ENCODE measurements around the gene OSBPL2. TPM values are rescaled to one million over a fixed set of nuclear protein-coding genes. Genes with fewer than 3 reads are reported as not detected.

The OSBPL2 gene
- total and polyA plus RNA-seq, 2 experiments from 2014 or later: 16.6 to 31.2 TPM

GRCh38 chr20:62281161-62281933, 43.0 kb downstream of the OSBPL2 start:
- H3K36me3 Mint-ChIP-seq (ENCODE audit: low read depth): peaks cover 41% of the 10 kb centered on the region
- H3K27ac Mint-ChIP-seq: no peak overlapping the region
- Histone ChIP-seq H3F3A (replicated peaks; ENCODE audit: low read depth) (0 out of 2 replicates have a peak, but pooled peaks cover 3% of the 10 kb centered on the region), H4K20me1 (replicated peaks; ENCODE audit: insufficient read depth) (no peaks in the 10 kb centered on the region), H3K9me2 (ENCODE audit: insufficient read depth) (no peaks in the 10 kb centered on the region), H3K4me1 (ENCODE audit: insufficient read depth) (no peaks in the 10 kb centered on the region), H3K4me3 (no peak overlapping the region), H3K36me3 (ENCODE audit: insufficient read depth) (peaks cover 16% of the 10 kb centered on the region; the same call in 1 of the 2 replicates), H3K27me3 (ENCODE audit: insufficient read depth) (no peaks in the 10 kb centered on the region), H3K4me2 (no peak overlapping the region), H2AFZ (no peak overlapping the region), H3K27ac (ENCODE audit: low read depth) (no peak overlapping the region), H3K79me2 (replicated peaks; ENCODE audit: insufficient read depth) (no peaks in the 10 kb centered on the region)
- DNase-seq (ENCODE audit: low spot score) (no peak), ATAC-seq (no peak)
- TF ChIP-seq EZH2phosphoT487 (IDR thresholded peaks at IDR 0.05; ENCODE audit: unreplicated experiment) (no peak), ZNF331 (CRISPR knock-in tag; IDR thresholded peaks at IDR 0.05; ENCODE audit: low read depth) (no peak), ZNF114 (CRISPR knock-in tag; IDR thresholded peaks at IDR 0.05) (no peak), JUNB (IDR thresholded peaks at IDR 0.05; ENCODE audit: unreplicated experiment) (no peak), NANOG (IDR thresholded peaks at IDR 0.05; ENCODE audit: borderline replicate concordance) (no peak), CTCF (conservative IDR thresholded peaks at IDR 0.05; ENCODE audit: low read depth in 2 of 2) (no peak)
- H3K4me3 Mint-ChIP-seq: no peak overlapping the region
- H3K4me1 Mint-ChIP-seq: no peaks in the 10 kb centered on the region; the same call in 2 of the 3 replicates
- no peaks in the 10 kb centered on the region for H3K27me3 Mint-ChIP-seq (ENCODE audit: insufficient read depth, low read depth, poor library complexity)
- H3K9me3 Mint-ChIP-seq: no peaks in the 10 kb centered on the region

GRCh38 chr20:62282103-62282502, 43.8 kb downstream of the OSBPL2 start:
- H3K9me3 Mint-ChIP-seq: no peaks in the 10 kb centered on the region
- H3K4me3 ChIP-seq: no peak overlapping the region
- H3K79me2 ChIP-seq (replicated peaks; ENCODE audit: insufficient read depth): no peaks in the 10 kb centered on the region
- H4K20me1 ChIP-seq (replicated peaks; ENCODE audit: insufficient read depth): no peaks in the 10 kb centered on the region
- peaks cover 16% of the 10 kb centered on the region; the same call in 1 of the 2 replicates for H3K36me3 ChIP-seq (ENCODE audit: insufficient read depth)
- H3K36me3 Mint-ChIP-seq (ENCODE audit: low read depth): peaks cover 41% of the 10 kb centered on the region
- no peak overlapping the region for H2AFZ ChIP-seq
- H3F3A ChIP-seq (replicated peaks; ENCODE audit: low read depth): 0 out of 2 replicates have a peak, but pooled peaks cover 3% of the 10 kb centered on the region
- H3K4me3 Mint-ChIP-seq: no peak overlapping the region
- no peaks in the 10 kb centered on the region for H3K9me2 ChIP-seq (ENCODE audit: insufficient read depth)
- H3K4me1 Mint-ChIP-seq: no peaks in the 10 kb centered on the region; the same call in 2 of the 3 replicates
- H3K27ac ChIP-seq (ENCODE audit: low read depth): no peak overlapping the region
- no peaks in the 10 kb centered on the region for H3K27me3 ChIP-seq (ENCODE audit: insufficient read depth)
- no peaks in the 10 kb centered on the region for H3K4me1 ChIP-seq (ENCODE audit: insufficient read depth)
- H3K27me3 Mint-ChIP-seq (ENCODE audit: insufficient read depth, low read depth, poor library complexity): no peaks in the 10 kb centered on the region
- H3K4me2 ChIP-seq: no peak overlapping the region
- no peak overlapping the region for H3K27ac Mint-ChIP-seq
- ATAC-seq (no peak), DNase-seq (ENCODE audit: low spot score) (no peak)
- TF ChIP-seq EZH2 (IDR thresholded peaks at IDR 0.05; ENCODE audit: low read depth, unreplicated experiment) (no peak), ZNF462 (CRISPR knock-in tag; IDR thresholded peaks at IDR 0.05) (no peak)

Measured in GM23338 (cell line).